Renal cortical epithelial cell (primary cell): ENCODE results near the gene TSBP1. TPM values are rescaled to one million over a fixed set of nuclear protein-coding genes. Genes with fewer than 3 reads are reported as not detected.
"Not testable (repeated sequence)": the region's sequence is repeated elsewhere in the genome, so short reads cannot be mapped to it uniquely, and the experiment has no call there.

Source experiments
- DNase-seq: peaks from one replicate; pipeline ENCODE4 v3.0.0-alpha.2; 2011; ENCODE audit warnings: low read depth
- total RNA-seq: library from RNA; depleted of rRNA; stranded (reverse); fragments of >200 nt; gene quantifications from 2 replicates; pipeline ENCODE4 v1.2.3, GENCODE V29; 2014

Gene TSBP1
- total RNA-seq, 1 donor from 2014 or later = not detected

DNA sequence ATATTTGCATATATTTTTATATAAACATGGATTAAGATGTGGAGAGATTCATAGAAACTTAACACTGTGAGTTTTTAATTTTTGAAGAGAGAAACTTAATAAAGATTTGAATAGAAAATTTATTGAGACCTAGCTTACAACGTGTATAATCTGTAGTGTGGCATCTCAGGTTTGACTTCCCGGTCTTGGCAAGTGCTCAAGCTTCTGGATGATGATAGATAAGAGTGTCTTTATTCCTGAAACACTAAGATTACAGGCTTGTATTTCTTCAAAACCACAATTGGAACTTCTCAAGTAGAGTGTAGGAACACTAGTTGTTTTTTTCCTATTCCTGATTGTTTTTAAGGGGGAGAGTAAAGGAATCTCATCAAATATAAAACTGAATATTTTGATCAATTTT is 83.3 kb downstream of the TSBP1 start:
- DNase-seq = no peak

DNA sequence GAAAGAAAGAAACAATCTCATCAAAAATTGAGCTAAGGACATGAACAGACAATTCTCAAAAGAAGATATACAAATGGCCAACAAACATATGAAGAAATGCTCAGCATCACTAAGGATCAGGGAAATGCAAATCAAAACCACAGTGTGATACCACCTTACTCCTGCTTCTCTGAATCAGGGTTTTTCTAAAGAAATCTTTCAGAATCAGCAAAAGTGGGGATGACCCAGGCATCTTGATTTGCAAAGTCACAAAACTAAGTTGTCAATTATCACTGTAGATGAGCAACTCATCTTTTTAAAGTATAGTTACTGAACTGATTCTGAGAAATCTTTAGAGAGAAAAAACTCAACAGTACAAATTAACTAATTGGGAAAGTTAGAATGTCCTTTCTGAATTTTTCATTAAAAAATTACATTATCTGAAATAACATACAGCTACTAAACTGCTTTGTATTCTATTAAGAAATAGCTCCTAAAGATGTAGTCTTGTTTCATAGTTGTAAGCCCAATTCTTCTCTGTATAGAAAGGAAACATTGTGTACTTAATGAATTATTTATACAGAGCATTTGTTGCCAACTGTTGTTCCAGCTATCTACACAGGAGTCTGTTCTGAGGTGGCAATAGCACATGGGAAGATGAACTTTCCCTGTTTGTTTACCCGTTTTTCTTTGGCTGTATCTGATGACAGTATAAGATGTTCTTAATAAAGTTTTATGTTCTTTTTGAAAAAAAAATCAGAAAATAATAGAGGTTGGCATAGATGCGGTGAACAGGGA is 97.7 kb downstream of the TSBP1 start:
- DNase-seq = not testable (repeated sequence)

DNA sequence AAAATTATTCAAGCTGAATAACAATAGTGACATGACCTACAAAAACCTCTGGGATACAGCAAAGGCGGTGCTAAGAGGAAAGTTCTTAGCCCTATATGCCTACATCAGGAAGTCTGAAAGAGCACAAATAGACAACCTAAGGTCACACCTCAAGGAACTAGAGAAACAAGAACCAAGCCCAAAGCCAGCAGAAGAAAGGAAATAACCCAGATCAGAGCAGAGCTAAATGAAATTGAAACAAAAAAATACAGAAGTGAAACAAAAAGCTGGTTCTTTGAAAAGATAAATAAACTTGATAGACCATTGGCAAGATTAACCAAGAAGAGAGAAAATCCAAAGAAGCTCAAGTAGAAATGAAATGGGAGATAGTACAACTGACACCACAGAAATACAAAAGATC is 100.3 kb downstream of the TSBP1 start:
- no peak for DNase-seq

- not testable (repeated sequence) for DNase-seq
Measured at GRCh38 chr6:32268459-32268858, 103.2 kb downstream of the TSBP1 start.

DNA sequence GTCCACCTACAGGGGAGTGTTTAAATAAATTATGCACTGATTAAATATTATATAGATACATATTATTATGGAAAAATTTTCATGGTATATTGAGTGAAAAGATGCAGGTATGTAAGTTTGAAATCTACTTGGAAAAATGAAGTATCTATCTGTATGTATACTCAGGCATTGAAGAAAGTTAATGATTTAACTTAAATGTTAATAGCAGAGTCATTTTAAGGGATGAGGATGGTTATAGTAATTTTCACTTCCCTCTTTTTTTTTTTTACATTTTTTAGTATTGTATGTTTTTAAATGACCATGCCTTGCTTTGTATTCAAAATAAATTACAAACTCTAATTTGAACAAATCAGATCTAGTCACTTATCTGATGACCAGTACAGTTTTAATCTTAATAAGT is 104.7 kb downstream of the TSBP1 start:
- no peak for DNase-seq

DNA sequence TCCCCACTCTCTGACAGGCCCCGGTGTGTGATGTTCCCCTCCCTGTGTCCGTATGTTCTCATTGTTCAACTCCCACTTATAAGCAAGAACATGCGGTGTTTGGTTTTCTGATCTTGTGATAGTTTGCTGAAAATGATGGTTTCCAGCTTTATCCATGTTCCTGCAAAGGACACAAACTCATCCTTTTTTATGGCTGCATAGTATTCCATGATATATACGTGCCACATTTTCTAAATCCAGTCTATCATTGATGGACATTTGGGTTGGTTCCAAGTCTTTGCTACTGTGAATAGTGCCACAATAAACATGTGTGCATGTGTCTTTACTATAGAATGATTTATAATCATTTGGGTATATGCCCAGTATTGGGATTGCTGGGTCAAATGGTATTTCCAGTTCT is 114.4 kb downstream of the TSBP1 start:
- DNase-seq = not testable (repeated sequence)

DNA sequence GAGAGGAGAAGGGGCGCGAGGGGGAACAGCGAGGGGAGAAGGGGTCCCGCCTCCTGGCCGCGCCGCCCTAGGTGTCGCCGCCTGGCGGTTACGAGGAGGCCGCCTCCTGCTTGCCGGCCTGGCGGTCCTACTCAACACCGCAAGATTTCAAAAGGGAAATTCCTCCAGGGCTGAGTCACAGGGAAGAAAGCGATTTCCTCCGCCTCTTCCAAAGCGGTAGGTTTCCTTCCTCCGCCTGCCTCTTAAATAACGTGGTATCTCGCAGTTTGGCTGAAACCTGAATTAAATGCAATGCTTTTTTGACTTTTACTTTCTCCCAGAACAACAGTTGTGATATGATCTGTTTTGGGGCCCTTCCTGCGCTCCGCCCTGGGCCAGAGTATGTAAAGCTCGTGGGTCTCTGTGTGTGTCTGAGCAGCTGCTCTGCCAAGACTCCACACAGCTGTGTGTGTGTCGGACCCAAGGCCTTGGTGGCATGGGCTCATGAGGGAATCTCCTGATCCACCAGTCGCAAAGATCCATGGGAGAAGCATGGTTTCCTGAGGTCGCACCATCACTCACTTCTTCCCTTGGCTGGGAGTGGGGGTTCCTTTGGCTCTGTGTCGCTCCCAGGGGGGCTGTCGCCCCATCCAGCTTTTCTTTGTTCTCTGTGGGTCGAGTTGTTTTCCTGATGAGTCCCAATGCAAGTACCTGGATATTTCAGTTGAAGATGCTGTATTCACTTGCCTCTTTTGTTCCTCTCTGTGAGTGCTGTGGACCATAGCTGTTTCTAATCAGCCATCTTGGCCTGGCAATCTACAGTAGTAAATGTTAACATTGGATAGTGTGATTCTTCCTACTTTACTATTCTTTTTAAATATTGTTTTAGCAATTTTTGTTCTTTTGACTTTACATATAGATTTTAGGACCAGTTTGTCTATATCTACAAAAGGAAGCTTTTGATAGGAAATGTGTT is 116.2 kb downstream of the TSBP1 start:
- DNase-seq = peak; percentile 90

DNA sequence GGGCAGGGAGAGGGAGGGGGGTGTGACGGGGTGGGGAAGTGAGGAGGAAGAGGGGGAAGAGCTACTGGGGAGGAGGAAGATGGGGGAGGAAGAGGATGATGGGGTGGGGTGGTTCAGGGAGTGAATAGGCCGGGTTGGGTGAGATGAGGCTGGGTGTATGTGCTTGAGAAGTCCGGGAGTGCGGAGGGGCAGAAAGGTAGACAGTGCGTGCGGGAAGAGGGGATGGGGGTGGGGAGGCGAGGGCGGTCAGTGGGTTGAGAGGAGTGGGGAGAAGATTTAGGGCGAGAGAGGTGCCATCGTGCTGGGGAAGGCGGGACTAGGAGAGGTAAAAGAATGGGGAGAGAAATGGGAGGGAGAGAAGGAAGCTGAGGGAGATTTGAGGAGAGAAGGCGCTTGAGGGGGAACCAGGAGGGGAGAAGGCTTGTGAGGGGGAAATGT is 116.9 kb downstream of the TSBP1 start:
- no peak for DNase-seq

DNA sequence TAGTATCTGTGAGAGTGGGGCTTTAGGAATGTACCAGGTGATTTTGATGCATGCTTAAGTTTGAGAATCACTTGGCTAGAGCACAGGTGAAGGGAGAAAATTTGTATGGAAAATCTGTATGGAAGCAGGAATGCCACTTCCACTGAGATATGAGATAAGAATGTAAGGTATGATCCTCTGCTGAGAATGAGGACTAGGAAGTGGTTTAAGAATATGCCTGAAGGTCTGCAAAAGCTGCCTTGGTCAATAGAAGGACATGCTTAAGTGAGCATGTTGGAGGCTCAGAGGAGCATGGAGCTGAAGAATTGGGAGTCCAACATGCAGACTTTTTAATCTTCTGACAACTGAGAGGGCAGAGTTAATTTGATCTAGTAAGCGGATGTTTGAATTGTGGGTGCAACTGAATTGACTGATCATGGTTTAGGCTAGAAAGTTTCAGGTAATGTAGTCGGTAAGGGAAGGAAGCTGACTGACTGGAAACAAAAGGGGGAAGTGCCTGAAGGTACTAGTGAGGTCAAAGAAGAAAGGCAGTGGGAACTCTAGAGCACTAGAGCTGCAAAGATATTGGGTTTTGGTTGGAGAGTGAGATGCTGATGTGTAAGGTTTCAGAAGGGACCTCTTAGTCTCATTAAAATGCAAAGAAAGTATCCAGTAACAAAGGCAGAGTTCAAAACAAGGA is 119.2 kb downstream of the TSBP1 start:
- peak; percentile 13 for DNase-seq

GRCh38 chr6:32249262-32249661 is 122.4 kb downstream of the TSBP1 start:
- DNase-seq = no peak

DNA sequence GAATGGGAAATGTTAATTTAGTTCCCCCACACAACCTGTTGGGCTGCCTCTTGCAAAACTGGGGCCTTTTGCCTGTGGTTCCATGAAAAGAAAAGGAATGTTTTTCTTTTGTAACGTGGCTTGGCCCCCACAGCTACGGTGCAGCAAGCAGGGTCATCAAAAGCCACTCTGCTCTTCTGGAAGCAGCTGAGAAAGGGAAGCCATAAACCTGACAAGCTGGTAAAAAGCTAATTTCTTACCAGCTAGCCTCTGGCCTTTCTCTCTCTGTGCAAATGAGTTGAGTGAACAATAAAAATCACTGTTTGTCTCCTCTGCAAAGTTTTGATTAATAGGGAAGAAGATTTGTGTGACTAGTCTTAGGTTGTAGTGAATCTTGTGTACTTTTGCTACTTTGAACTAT is 124.3 kb downstream of the TSBP1 start:
- no peak for DNase-seq

GRCh38 chr6:32244946-32245398 is 126.7 kb downstream of the TSBP1 start:
- DNase-seq = peak; percentile 41

DNA sequence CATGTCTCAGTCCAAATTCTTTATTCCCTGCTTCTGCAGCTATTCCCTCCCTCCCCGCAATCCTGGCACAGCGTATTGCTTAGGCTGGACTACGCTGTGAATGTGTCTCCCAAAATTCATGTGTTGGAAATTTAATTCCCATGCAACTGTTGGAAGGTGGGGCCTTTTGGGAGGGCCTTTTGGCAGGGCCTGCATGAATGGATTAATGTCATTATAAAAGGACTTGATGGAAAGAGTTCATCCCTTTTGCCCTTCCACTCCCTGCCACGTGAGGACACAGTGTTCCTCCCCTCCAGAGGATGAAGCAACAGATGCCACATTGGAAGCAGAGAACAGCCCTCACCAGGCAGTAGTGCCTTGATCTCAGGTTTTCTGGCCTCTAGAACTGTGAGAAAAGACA is 127.4 kb downstream of the TSBP1 start:
- DNase-seq = no peak

Other genes with a start within 250 kb of the TSBP1 start
- gene ATF6B, start 243.7 kb downstream of the TSBP1 start, total RNA-seq = 16.5 and 26.2 TPM in 2 replicates
- 5.6 and 7.6 TPM in 2 replicates for gene FKBPL, start 241.6 kb downstream of the TSBP1 start, total RNA-seq
- not detected in 2 replicates for gene PRRT1, start 220.0 kb downstream of the TSBP1 start, total RNA-seq
- gene PPT2, start 217.8 kb downstream of the TSBP1 start, total RNA-seq = 10.4 and 48.7 TPM in 2 replicates
- gene EGFL8, start 207.3 kb downstream of the TSBP1 start, total RNA-seq = 1.3 TPM in 1 of 2 replicates, not detected in the other
- gene AGPAT1, start 195.8 kb downstream of the TSBP1 start, total RNA-seq = 9.9 and 30.8 TPM in 2 replicates
- 58.8 and 80.2 TPM in 2 replicates for gene RNF5, start 193.5 kb downstream of the TSBP1 start, total RNA-seq
- 0.60 TPM in 1 of 2 replicates, not detected in the other for gene AGER, start 187.7 kb downstream of the TSBP1 start, total RNA-seq
- 32.0 and 55.9 TPM in 2 replicates for gene PBX2, start 181.7 kb downstream of the TSBP1 start, total RNA-seq
- gene GPSM3, start 179.3 kb downstream of the TSBP1 start, total RNA-seq = 0.40 and 1.9 TPM in 2 replicates
- gene NOTCH4, start 147.8 kb downstream of the TSBP1 start, total RNA-seq = 0.52 and 0.85 TPM in 2 replicates
- gene BTNL2, start 35.3 kb upstream of the TSBP1 start, total RNA-seq = not detected in 2 replicates
- 0.52 and 0.70 TPM in 2 replicates for gene HLA-DRA, start 68.0 kb upstream of the TSBP1 start, total RNA-seq
- gene HLA-DRB5, start 158.4 kb upstream of the TSBP1 start, total RNA-seq = 0.20 and 0.87 TPM in 2 replicates
- 0.99 and 18.2 TPM in 2 replicates for gene HLA-DRB1, start 217.9 kb upstream of the TSBP1 start, total RNA-seq